NCI-H2196 (cell line): ENCODE measurements around the gene GALNT1.
"Not testable (repeated sequence)": the region's sequence is repeated elsewhere in the genome, so short reads cannot be mapped to it uniquely, and the experiment has no call there.

Experiments
- DNase-seq: peaks from one replicate; lab custom pipeline; 2025; ENCODE audit not compliant: unreplicated experiment; lab: John Stamatoyannopoulos, UW

Gene GALNT1

DNA sequence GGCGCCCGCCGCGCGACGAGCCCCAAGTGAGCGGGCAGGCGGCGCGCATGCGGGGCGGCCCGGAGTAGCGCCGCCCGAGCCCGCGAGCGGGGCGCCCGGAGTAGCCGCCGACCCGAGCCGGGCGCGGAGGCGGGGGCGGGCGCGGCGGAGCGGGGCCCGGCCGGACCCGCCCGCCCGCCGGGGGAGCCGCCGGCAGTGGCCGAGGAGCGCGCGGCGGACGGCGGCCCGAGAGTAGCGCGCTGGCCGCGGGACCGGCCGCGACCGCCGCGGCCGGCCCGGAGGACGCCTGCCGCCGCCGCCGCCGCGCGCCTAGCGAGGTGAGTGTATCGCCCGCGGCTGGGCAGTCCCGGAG is at the start of gene GALNT1:
Gene GALNT1 (plus strand): TSS at position 195 of the 352 bp plus-strand sequence. CDS start 72,923 bp downstream, outside the sequence.
- DNase-seq = no peak

DNA sequence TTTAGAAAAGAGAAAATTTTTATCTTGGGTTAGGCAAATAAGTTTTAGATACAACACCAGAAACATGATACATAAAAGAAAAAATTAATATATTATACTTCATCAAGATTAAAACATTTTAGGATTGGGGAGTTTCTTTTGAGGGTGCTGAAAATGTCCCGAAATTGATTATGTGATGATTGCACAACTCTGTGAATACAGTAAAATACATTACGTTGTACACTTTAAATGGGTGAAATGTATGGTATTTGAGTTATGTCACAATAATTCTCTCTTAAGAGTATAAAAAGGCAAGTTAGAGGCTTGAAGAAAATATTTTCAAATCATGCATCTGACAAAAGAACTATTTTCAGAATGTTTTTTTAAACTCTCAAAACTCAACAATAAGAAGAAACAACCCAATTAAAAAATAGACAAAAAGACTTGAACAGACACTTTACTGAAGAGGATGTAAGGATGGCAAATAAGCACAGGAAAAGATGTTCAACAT is 47.6 kb upstream of the GALNT1 start:
- DNase-seq = no peak

DNA sequence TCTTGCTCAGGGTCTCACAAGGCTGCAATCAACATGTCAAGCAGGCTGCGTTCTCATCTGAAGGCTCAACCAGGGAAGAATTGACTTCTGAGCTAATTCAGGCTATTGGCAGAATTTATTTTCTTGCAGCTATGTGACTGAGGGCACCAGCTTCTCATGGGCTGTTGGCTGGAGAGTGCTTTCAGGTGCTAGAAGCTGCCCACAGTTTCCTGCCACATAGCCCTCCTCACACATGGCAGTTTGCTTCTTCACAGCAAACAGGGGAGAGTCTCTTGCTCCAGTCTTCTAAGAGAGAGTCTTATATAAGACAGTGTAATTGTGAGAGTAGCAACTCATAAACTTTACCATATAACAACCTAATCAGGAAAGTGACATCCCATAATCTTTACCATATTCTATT is 46.2 kb upstream of the GALNT1 start:
- no peak for DNase-seq

- no peak for DNase-seq
Measured at GRCh38 chr18:35542356-35542755, 39.2 kb upstream of the GALNT1 start.

DNA sequence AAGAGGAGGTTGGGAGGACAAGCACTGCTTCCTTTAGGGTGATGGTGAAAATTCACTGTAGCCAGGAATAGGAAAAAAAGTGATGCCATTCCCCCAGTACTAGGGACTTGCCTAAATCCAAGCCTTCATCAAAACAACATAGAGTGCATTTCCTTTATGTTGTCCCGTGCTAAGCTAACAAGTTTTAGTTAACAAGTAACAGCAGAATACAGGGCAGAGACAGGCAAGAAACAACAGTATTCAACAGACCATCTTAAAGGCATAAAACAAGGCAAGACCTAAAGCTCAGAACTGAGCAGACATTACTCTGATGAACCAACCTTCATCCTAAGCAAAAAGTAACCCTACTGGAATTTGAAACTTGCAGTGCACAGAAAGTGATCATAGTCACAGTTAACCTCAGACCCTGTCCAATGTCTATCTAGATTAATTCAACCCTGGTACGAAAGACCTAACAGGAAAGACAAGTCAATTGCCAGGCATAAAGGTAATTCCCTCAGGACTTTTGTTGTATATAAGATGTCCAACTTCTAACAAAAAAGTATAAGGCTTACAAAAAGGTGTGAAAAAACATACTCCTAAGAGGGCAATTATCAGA is 34.4 kb upstream of the GALNT1 start:
- DNase-seq = no peak

DNA sequence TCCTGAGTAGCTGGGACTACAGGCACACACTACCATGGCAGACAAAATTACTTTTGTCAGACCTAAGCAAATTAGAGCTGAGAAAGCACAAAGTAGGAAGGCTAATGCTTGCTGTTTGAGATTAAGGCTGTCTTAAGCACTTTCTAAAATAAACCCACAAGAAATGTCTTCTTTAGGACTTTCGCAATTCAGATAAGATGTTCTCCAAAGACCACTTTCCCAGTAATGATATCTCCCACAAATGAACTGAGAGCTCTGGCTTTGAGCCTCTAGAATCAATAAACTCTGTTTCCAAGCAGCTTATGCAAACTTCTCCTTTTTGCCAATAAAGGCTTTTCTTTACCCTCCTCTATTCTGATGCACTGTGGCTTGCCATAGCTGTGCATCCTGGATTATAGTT is 32.0 kb upstream of the GALNT1 start:
- DNase-seq = no peak

DNA sequence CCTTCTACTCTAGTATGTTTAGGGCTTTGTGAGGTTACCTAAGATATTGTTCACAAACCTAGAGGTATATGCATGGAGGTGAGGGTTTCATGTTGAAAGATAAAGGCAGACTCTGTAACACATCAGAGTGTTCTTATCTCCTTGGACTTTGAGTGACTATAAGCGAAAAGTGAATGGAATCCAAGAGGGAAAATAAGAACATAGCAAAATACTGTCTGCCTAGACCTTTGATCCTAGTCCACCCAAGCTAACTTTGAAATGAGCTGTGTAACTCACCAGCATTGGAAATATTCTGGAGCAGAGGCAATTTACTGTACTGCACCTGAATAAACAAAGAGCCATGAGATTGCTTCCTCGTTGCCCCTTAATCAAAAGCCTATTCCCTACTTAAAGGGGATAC is 28.2 kb upstream of the GALNT1 start:
- DNase-seq = no peak

GRCh38 chr18:35555538-35555937 is 26.0 kb upstream of the GALNT1 start:
- DNase-seq = not testable (repeated sequence)

- DNase-seq = no peak
Measured at GRCh38 chr18:35559867-35560266, 21.7 kb upstream of the GALNT1 start.

DNA sequence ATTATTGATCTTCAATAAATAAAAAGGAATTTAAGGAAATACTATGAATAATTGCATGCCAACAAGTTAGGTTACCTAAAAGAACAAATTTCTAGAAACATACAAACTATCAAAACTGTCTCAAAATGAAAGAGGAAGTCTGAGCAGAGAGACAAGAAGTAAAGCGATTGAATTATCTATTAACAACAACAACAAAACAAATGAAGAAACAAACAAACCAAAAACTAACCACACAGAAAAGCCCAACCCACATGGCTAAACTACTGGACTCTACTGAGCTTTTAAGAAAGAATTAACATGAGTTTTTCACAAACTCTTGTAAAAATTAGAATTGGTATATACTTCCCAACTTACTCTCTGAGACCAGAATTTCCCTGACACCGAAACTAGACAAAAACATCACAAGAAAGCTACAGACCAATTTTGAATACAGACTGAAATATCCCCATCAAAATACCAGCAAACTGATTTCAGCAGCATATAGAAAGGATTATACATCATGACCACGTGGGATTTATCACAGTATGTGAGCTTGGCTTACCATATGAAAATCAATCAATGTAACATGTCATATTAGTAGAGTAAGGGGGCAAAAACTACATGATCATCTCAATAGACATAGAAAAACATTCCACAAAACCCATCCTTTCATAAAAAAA is 16.6 kb upstream of the GALNT1 start:
- no peak for DNase-seq

GRCh38 chr18:35566019-35566418 is 15.5 kb upstream of the GALNT1 start:
- DNase-seq = no peak

- no peak for DNase-seq
Measured at GRCh38 chr18:35570182-35570581, 11.4 kb upstream of the GALNT1 start.

- DNase-seq = no peak
Measured at GRCh38 chr18:35571138-35571537, 10.4 kb upstream of the GALNT1 start.

- no peak for DNase-seq
Measured at GRCh38 chr18:35572644-35573043, 8.9 kb upstream of the GALNT1 start.

DNA sequence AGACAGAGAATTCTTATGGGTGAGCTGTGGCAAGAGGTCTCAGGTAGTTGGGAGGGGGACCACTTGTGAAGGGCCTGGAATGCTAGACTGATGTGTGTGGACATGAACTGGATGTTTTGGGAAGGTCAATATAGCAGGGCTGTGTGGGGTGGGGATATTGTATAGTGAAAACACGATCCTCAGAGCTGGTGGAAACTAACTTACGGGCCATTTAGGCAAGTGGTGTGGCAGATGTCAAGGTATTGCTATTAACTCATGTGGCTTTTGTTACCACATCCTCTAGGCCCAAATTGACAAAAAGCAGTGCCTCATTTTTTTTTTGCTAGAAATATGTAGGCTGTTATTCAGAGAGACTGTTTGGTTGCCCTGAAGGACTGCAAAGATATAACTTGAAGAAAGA is 8.0 kb upstream of the GALNT1 start:
- DNase-seq = no peak

- DNase-seq = not testable (repeated sequence)
Measured at GRCh38 chr18:35576240-35576845, 5.2 kb upstream of the GALNT1 start.

DNA sequence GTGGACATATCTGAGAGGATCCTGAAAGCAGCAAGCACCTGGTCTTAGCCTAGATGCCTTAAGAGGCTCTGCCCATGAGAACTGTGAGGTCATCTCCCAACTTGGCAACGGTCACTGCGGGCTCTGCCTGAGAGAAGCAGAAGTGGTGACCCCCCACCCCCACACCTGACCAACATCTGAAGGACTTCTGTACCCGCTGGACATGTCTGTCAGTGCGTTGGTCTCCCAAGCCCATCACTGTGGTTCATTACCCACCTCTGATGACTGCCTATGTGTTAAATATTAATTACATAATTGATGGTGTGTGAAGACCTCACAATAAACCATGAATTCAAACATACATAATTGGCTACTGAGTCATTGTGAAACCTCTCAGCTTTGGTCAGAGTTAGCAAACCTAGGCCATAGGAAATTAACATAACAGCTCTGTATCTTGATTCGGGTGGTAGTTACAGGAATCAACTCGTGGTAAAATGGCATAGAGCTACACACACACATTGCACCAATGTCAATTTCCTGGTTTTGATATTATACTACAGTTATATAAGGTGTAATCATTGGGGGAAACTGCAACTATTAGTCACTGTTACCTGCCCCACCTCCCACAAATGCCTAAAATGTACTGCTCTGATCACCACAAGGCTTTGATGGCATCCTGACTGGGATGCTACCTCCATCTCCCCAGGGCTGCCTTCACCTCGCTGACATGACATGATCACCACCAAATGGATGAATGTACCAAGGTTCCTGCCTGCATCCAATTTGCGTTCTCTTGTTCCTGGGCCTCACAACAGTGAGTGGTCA is 4.3 kb upstream of the GALNT1 start:
- no peak for DNase-seq

GRCh38 chr18:35578481-35578880 is 3.1 kb upstream of the GALNT1 start:
- DNase-seq = no peak

DNA sequence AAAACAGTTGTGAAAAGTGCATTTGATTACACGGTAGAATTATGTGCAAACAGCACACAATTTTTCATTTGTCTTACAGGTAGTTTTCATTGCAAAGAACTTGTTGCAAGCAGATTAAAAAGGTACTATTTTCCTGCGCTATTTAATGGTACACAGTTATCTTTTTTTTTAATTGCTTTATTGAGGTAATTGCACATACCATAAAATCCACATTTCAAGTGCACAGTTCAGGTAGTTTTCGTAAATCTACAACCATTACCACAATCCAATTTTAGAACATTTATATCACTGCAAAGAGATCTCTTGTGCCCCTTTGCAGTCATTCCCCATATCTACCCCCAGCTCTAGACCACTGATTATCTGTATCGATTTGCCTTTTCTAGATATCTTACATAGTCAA is 2.6 kb upstream of the GALNT1 start:
- DNase-seq = no peak

DNA sequence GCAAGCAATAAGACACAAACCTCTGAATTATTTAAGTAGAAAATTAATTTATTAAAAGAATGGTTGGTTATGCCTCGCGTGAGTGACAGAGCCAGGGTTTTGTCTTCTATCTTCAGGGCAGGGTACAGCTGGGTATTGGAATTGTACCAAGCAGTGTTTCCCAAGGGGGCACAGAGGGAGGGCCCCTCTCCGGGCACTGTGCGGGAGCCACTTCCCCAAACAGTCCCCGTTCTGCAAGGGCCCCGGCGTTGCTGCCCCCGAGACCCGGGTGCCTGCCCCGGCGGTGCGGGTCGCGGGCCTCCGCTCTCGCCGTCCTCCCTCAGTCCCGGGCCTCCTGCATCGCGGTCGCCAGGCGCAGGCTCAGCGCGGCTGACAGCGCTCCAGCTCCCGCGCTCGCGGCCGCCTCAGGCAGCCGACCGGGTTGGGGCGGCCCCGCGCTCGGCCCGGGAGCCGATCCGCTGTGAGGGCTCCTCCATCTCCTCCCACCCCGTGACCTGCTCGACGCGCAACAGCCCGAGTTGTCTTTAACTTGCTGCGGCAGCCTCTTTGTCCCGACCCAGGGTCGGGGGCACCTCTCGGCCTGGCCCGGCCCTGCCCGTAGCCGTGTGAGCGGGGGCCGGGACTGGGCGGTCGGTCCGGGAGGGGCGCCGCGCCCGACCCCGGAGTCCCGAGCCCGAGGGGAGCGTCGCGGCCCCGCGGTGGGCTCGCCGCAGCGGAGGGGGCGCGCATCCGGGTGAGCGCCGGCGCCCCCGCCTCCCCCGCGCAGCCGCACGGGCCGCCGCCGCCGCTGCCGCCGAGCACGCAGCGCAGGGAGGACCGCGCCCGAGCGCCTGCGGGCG is 620 bp upstream of the GALNT1 start:
- DNase-seq = peak; percentile 10
